GM18502 (cell line): ENCODE data around the gene FLT3.
"Not testable (repeated sequence)": the region's sequence is repeated elsewhere in the genome, so short reads cannot be mapped to it uniquely, and the experiment has no call there.

Experiments used
- ATAC-seq: cut with Tn5 transposase; IDR thresholded peaks from one replicate; pipeline ENCODE4 v1.9.1; 2021; ENCODE audit warnings: mild to moderate bottlenecking; ENCODE audit not compliant: unreplicated experiment, poor library complexity

FLT3 gene

GRCh38 chr13:28010046-28010445 lies 90.3 kb downstream of the FLT3 start:
- no peak for ATAC-seq

- not testable (repeated sequence) for ATAC-seq
Observed at GRCh38 chr13:28005016-28005415, 95.4 kb downstream of the FLT3 start.

GRCh38 chr13:28002886-28003698 lies 97.3 kb downstream of the FLT3 start:
- no peak for ATAC-seq

- ATAC-seq: no peak
Observed at GRCh38 chr13:28001837-28002473, 98.4 kb downstream of the FLT3 start.

GRCh38 chr13:28001049-28001448 lies 99.3 kb downstream of the FLT3 start:
- ATAC-seq: no peak

GRCh38 chr13:28000567-28000966 lies 99.8 kb downstream of the FLT3 start:
- ATAC-seq: no peak

GRCh38 chr13:27997904-27998522 lies 102.4 kb downstream of the FLT3 start:
- ATAC-seq: no peak

- no peak for ATAC-seq
Observed at GRCh38 chr13:27991881-27992280, 108.5 kb downstream of the FLT3 start.

GRCh38 chr13:27988520-27988919 lies 111.9 kb downstream of the FLT3 start, which contains the start of gene URAD:
Gene URAD (minus strand): TSS chr13:27988693. CDS start chr13:27988637, 56 bp downstream.
- no peak for ATAC-seq

- no peak for ATAC-seq
Observed at GRCh38 chr13:27985600-27985999, 114.8 kb downstream of the FLT3 start.

- no peak for ATAC-seq
Observed at GRCh38 chr13:27982361-27982760, 118.0 kb downstream of the FLT3 start.

- ATAC-seq: no peak
Observed at GRCh38 chr13:27981006-27981708, 119.2 kb downstream of the FLT3 start.

GRCh38 chr13:27980280-27980998 lies 119.9 kb downstream of the FLT3 start:
- no peak for ATAC-seq

- no peak for ATAC-seq
Observed at GRCh38 chr13:27979765-27980279, 120.6 kb downstream of the FLT3 start.

- no peak for ATAC-seq
Observed at GRCh38 chr13:27979001-27979643, 121.3 kb downstream of the FLT3 start.

GRCh38 chr13:27978301-27978968 lies 121.9 kb downstream of the FLT3 start:
- no peak for ATAC-seq

- no peak for ATAC-seq
Observed at GRCh38 chr13:27977476-27978300, 122.7 kb downstream of the FLT3 start.
